H9 (cell line): ENCODE measurements around the gene H6PD. TPM values are rescaled to one million over a fixed set of nuclear protein-coding genes. Genes with fewer than 3 reads are reported as not detected.

Experiments
- DNase-seq: peaks from one replicate; pipeline ENCODE4 v3.0.0-alpha.2; 2017
- H2AFZ ChIP-seq: one replicate; pipeline ENCODE4 v1.6.1; 2013; ENCODE audit warnings: mild to moderate bottlenecking, low read length, control low read depth, moderate library complexity
- H2AK5ac ChIP-seq: 2 replicates; pipeline ENCODE4 v1.6.1; 2013; ENCODE audit warnings: low read length, control low read depth, mixed read lengths; ENCODE audit not compliant: insufficient read length
- H2BK120ac ChIP-seq: one replicate; pipeline ENCODE4 v1.6.1; 2013; ENCODE audit warnings: low read depth, mild to moderate bottlenecking, low read length, control low read depth, inconsistent platforms; ENCODE audit not compliant: poor library complexity, severe bottlenecking
- H2BK12ac ChIP-seq: 2 replicates; pipeline ENCODE4 v1.6.1; 2013; ENCODE audit warnings: low read length, control low read depth, mixed read lengths, low read depth; ENCODE audit not compliant: insufficient read length
- H2BK15ac ChIP-seq: 2 replicates; pipeline ENCODE4 v1.6.1; 2013; ENCODE audit warnings: low read depth, low read length, control low read depth
- H2BK20ac ChIP-seq: one replicate; pipeline ENCODE4 v1.6.1; 2013; ENCODE audit warnings: low read depth, mild to moderate bottlenecking, low read length, control low read depth, inconsistent platforms; ENCODE audit not compliant: poor library complexity, severe bottlenecking
- H2BK5ac ChIP-seq: 2 replicates; pipeline ENCODE4 v1.6.1; 2013; ENCODE audit warnings: low read length, control low read depth, mixed read lengths; ENCODE audit not compliant: insufficient read length
- H3K14ac ChIP-seq: 2 replicates; pipeline ENCODE4 v1.6.1; 2013; ENCODE audit warnings: low read length, control low read depth; ENCODE audit not compliant: insufficient read depth
- H3K18ac ChIP-seq: 2 replicates; pipeline ENCODE4 v1.6.1; 2013; ENCODE audit warnings: low read depth, mild to moderate bottlenecking, mixed read lengths, low read length, control low read depth; ENCODE audit not compliant: insufficient read length
- H3K23ac ChIP-seq: 2 replicates; pipeline ENCODE4 v1.6.1; 2013; ENCODE audit warnings: low read length, control low read depth, mixed read lengths, low read depth; ENCODE audit not compliant: insufficient read length
- H3K23me2 ChIP-seq: 2 replicates; pipeline ENCODE4 v1.6.1; 2013; ENCODE audit warnings: low read depth, mild to moderate bottlenecking, mixed read lengths, low read length, control low read depth; ENCODE audit not compliant: insufficient read length, poor library complexity, severe bottlenecking
- H3K27ac ChIP-seq: 2 replicates; pipeline ENCODE4 v1.5.1; 2013; ENCODE audit warnings: low read length, control low read depth, mixed read lengths, low read depth; ENCODE audit not compliant: insufficient read length
- H3K27me3 ChIP-seq: 2 replicates; pipeline ENCODE4 v1.6.1; 2013; ENCODE audit warnings: low read length, control low read depth, inconsistent platforms; ENCODE audit not compliant: insufficient read depth
- H3K4ac ChIP-seq: 2 replicates; pipeline ENCODE4 v1.6.1; 2013; ENCODE audit warnings: low read depth, mild to moderate bottlenecking, control low read depth, inconsistent platforms, low read length, moderate library complexity
- H3K4me1 ChIP-seq: 2 replicates; pipeline ENCODE4 v1.6.1; 2013; ENCODE audit warnings: low read length, control low read depth, inconsistent platforms; ENCODE audit not compliant: insufficient read depth
- H3K4me2 ChIP-seq: 2 replicates; pipeline ENCODE4 v1.6.1; 2013; ENCODE audit warnings: low read length, control low read depth, mixed read lengths; ENCODE audit not compliant: insufficient read length, insufficient read depth
- H3K56ac ChIP-seq: 2 replicates; pipeline ENCODE4 v1.6.1; 2013; ENCODE audit warnings: low read depth, mild to moderate bottlenecking, mixed read lengths, low read length, control low read depth; ENCODE audit not compliant: insufficient read length
- H3K79me1 ChIP-seq: 2 replicates; pipeline ENCODE4 v1.6.1; 2013; ENCODE audit warnings: low read depth, mild to moderate bottlenecking, moderate library complexity, low read length, control low read depth, inconsistent platforms; ENCODE audit not compliant: insufficient read depth, poor library complexity, severe bottlenecking
- H3K79me2 ChIP-seq: 2 replicates; pipeline ENCODE4 v1.6.1; 2013; ENCODE audit warnings: low read length, control low read depth, inconsistent platforms; ENCODE audit not compliant: insufficient read depth
- H3K9ac ChIP-seq: 2 replicates; pipeline ENCODE4 v1.6.1; 2013; ENCODE audit warnings: low read length, control low read depth, mixed read lengths; ENCODE audit not compliant: insufficient read length; ENCODE audit errors: extremely low read depth
- H3K9me3 ChIP-seq: one replicate; pipeline ENCODE4 v1.6.1; 2013; ENCODE audit warnings: low read depth, low read length, inconsistent platforms; ENCODE audit not compliant: control insufficient read depth
- H3T11ph ChIP-seq: one replicate; pipeline ENCODE4 v1.6.1; 2013; ENCODE audit warnings: mild to moderate bottlenecking, low read length, control low read depth, inconsistent platforms
- H4K20me1 ChIP-seq: one replicate; pipeline ENCODE4 v1.6.1; 2013; ENCODE audit not compliant: control insufficient read depth, insufficient read length, insufficient read depth
- H4K5ac ChIP-seq: 2 replicates; pipeline ENCODE4 v1.6.1; 2013; ENCODE audit warnings: low read depth, mild to moderate bottlenecking, mixed read lengths, low read length, control low read depth; ENCODE audit not compliant: insufficient read length
- H4K8ac ChIP-seq: replicated peaks from 2 replicates; pipeline ENCODE4 v1.6.1; 2013; ENCODE audit warnings: low read length, control low read depth, mixed read lengths, low read depth; ENCODE audit not compliant: insufficient read length
- H4K91ac ChIP-seq: 2 replicates; pipeline ENCODE4 v1.6.1; 2013; ENCODE audit warnings: low read depth, mild to moderate bottlenecking, moderate library complexity, mixed read lengths, low read length, control low read depth; ENCODE audit not compliant: insufficient read length
- H3K27ac Mint-ChIP-seq, 3 experiments: 2 replicates in 2 of 3; 3 replicates in 1 of 3; pipeline ENCODE4 v1.8.0; 2020 to 2021; ENCODE audit warnings: mixed read lengths in 3 of 3, mild to moderate bottlenecking in 1 of 3, moderate library complexity in 1 of 3
- H3K27me3 Mint-ChIP-seq: 2 replicates; pipeline ENCODE4 v1.8.0; 2021; ENCODE audit warnings: low read depth, mild to moderate bottlenecking, moderate library complexity, mixed read lengths
- H3K36me3 Mint-ChIP-seq, 3 experiments: 2 replicates in 2 of 3; 3 replicates in 1 of 3; pipeline ENCODE4 v1.8.0; 2020 to 2021; ENCODE audit warnings: low read depth in 3 of 3, mixed read lengths in 3 of 3; ENCODE audit not compliant: insufficient read depth in 1 of 3
- H3K4me1 Mint-ChIP-seq, 2 experiments: 2 replicates each; pipeline ENCODE4 v1.8.0; 2020; ENCODE audit warnings: mixed read lengths in 2 of 2
- H3K4me3 Mint-ChIP-seq, 2 experiments: 2 replicates in 1 of 2; 3 replicates in 1 of 2; pipeline ENCODE4 v1.8.0; 2020 to 2021; ENCODE audit warnings: mild to moderate bottlenecking in 2 of 2, mixed read lengths in 2 of 2, moderate library complexity in 1 of 2
- H3K9me3 Mint-ChIP-seq, 2 experiments: 2 replicates in 1 of 2; 3 replicates in 1 of 2; pipeline ENCODE4 v1.8.0; 2020; ENCODE audit warnings: mild to moderate bottlenecking in 2 of 2, mixed read lengths in 2 of 2, moderate library complexity in 1 of 2
- WGBS: extraction: QIAGEN DNeasy Blood & Tissue Kit; methylation state at CpG from one replicate; pipeline ENCODE4 v1.1.7; 2013; ENCODE audit warnings: missing lambda C conversion rate, low lambda C conversion rate, mixed read lengths; ENCODE audit not compliant: insufficient read length; ENCODE audit errors: extremely low coverage; 5-methylcytosine and 5-hydroxymethylcytosine counted together
- total RNA-seq: library from RNA; stranded (reverse); gene quantifications from 2 replicates; pipeline ENCODE4 v1.2.1, GENCODE V29; 2021
- TF ChIP-seq, protein P1 (sequence below): fragments of 200-600 bp; sonication (generic); conservative IDR thresholded peaks from 3 replicates; pipeline ENCODE4 v1.8.0; 2021; ENCODE audit warnings: antibody characterized with exemption, mild to moderate bottlenecking

H6PD gene
- total RNA-seq, 1 experiment from 2014 or later, result 7.9 TPM

DNA sequence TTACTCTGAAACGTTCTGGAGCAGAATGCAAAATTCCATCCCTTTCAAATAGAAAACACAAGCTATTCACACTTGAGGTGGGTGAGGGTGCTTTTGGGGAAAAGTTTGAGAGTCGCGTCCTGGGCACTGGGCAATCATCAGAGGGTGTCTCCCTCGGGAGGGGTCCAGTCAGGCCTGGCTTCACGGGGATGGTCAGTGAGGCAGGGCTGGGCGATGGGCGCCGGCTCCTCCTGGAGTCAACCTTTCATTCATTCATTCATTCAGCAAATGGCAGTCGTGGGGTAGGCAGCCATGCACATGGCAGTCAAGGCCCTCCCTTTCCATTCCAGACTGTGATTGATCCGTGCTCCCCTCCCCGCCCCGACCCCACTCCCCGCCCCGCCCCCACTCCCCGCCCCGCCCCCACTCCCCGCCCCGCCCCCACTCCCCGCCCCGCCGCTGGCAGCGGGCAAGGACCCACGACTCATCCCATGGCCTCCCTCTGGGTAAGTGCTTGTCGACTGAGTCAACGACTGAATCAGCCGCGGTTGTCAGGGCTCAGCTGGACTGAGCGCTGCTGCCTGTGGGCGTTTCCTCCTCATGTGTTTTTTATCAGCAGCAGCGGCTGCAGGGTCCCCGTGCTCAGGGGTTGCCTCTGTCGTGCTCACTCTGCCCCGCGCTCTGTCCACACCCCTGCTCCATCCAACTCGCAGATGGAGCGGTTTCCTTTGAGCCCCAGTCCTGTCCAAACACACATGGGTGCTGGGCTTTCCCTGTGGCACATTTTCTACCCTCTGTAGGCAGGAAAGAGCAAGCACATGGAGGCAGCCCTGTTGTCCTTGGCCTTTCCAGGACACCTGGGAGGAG, 45.7 kb downstream of the H6PD start:
- H3K4me1 Mint-ChIP-seq, result peaks cover 27 to 35% of the 10 kb centered on the region in 2 experiments
- no CpG with 5 or more reads among the region's 36 CpGs for WGBS
- Histone ChIP-seq H4K91ac (no peak overlapping the region), H2AK5ac (no peak overlapping the region), H3K23ac (no peak overlapping the region), H3K27me3 (no peaks in the 10 kb centered on the region), H3K9ac (no peak overlapping the region), H3K79me2 (no peaks in the 10 kb centered on the region), H3K27ac (no peak overlapping the region), H3K23me2 (no peaks in the 10 kb centered on the region), H4K8ac (no peak overlapping the region), H3K18ac (no peak overlapping the region), H3K14ac (peak overlapping the region; percentile 51; the same call in 1 of the 2 replicates), H4K5ac (no peak overlapping the region), H2BK15ac (no peak overlapping the region), H2BK12ac (no peak overlapping the region), H3K4ac (no peak overlapping the region), H3K4me2 (peak overlapping the region; percentile 31), H2AFZ (no peak overlapping the region), H2BK20ac (no peak overlapping the region), H3K9me3 (no peaks in the 10 kb centered on the region), H3T11ph (no peak overlapping the region), H4K20me1 (no peaks in the 10 kb centered on the region), H2BK5ac (no peak overlapping the region), H3K4me1 (no peaks in the 10 kb centered on the region; the same call in 1 of the 2 replicates), H2BK120ac (no peak overlapping the region), H3K79me1 (no peaks in the 10 kb centered on the region), H3K56ac (no peak overlapping the region)
- H3K9me3 Mint-ChIP-seq, result peaks cover 10% of the 10 kb centered on the region in 2 experiments; a peak in 4 of 5 replicates
- peak; percentile 61 for DNase-seq
- H3K27me3 Mint-ChIP-seq, result peaks cover 16% of the 10 kb centered on the region
- no peaks in the 10 kb centered on the region; a peak in 1 of 7 replicates for H3K36me3 Mint-ChIP-seq
- peak overlapping the region in 1 of 2 experiments; percentile 46; a peak in 1 of 5 replicates for H3K4me3 Mint-ChIP-seq
- TF ChIP-seq, protein P1, sequence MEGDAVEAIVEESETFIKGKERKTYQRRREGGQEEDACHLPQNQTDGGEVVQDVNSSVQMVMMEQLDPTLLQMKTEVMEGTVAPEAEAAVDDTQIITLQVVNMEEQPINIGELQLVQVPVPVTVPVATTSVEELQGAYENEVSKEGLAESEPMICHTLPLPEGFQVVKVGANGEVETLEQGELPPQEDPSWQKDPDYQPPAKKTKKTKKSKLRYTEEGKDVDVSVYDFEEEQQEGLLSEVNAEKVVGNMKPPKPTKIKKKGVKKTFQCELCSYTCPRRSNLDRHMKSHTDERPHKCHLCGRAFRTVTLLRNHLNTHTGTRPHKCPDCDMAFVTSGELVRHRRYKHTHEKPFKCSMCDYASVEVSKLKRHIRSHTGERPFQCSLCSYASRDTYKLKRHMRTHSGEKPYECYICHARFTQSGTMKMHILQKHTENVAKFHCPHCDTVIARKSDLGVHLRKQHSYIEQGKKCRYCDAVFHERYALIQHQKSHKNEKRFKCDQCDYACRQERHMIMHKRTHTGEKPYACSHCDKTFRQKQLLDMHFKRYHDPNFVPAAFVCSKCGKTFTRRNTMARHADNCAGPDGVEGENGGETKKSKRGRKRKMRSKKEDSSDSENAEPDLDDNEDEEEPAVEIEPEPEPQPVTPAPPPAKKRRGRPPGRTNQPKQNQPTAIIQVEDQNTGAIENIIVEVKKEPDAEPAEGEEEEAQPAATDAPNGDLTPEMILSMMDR, result no peak
- H3K27ac Mint-ChIP-seq, result no peak overlapping the region
